OCI-LY7 (cell line): ENCODE data around the gene TOMM5.

ENCODE experiments used
- EZH2phosphoT487 ChIP-seq: fragments of 200-600 bp; sonication (generic); IDR thresholded peaks from 2 replicates; pipeline ENCODE4 v1.6.1; 2018; ENCODE audit warnings: low read depth, borderline replicate concordance, mild to moderate bottlenecking, mixed run types, antibody characterized with exemption, low read length, moderate library complexity, mixed read lengths
- TF ChIP-seq, protein P1 (sequence below): fragments of 200-600 bp; sonication (generic); conservative IDR thresholded peaks from 2 replicates; pipeline ENCODE4 v1.5.1; 2014; ENCODE audit warnings: mild to moderate bottlenecking, antibody characterized with exemption, low read length, moderate library complexity, mixed read lengths

GRCh38 chr9:37609735-37610397 lies 17.5 kb upstream of the TOMM5 start:
- TF ChIP-seq, protein P1, sequence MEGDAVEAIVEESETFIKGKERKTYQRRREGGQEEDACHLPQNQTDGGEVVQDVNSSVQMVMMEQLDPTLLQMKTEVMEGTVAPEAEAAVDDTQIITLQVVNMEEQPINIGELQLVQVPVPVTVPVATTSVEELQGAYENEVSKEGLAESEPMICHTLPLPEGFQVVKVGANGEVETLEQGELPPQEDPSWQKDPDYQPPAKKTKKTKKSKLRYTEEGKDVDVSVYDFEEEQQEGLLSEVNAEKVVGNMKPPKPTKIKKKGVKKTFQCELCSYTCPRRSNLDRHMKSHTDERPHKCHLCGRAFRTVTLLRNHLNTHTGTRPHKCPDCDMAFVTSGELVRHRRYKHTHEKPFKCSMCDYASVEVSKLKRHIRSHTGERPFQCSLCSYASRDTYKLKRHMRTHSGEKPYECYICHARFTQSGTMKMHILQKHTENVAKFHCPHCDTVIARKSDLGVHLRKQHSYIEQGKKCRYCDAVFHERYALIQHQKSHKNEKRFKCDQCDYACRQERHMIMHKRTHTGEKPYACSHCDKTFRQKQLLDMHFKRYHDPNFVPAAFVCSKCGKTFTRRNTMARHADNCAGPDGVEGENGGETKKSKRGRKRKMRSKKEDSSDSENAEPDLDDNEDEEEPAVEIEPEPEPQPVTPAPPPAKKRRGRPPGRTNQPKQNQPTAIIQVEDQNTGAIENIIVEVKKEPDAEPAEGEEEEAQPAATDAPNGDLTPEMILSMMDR, result no peak
- no peak for TF ChIP-seq EZH2phosphoT487
